BLaER1 (cell line): Measurements from ENCODE around the gene ETV1.

ENCODE experiments used
- H3K27ac ChIP-seq: shearing (Covaris generic); formaldehyde crosslinking; 2 replicates; pipeline ENCODE4 v1.8.1; 2022
- H3K27me3 ChIP-seq: shearing (Covaris generic); formaldehyde crosslinking; 2 replicates; pipeline ENCODE4 v1.8.1; 2022
- H3K36me3 ChIP-seq: shearing (Covaris generic); formaldehyde crosslinking; 2 replicates; pipeline ENCODE4 v1.8.1; 2022
- H3K4me1 ChIP-seq: shearing (Covaris generic); formaldehyde crosslinking; 2 replicates; pipeline ENCODE4 v1.8.1; 2022
- H3K4me2 ChIP-seq: shearing (Covaris generic); formaldehyde crosslinking; 2 replicates; pipeline ENCODE4 v1.8.1; 2022
- H3K4me3 ChIP-seq: shearing (Covaris generic); formaldehyde crosslinking; 2 replicates; pipeline ENCODE4 v1.8.1; 2022
- H3K9ac ChIP-seq: shearing (Covaris generic); formaldehyde crosslinking; 2 replicates; pipeline ENCODE4 v1.8.1; 2022
- H3K9me3 ChIP-seq: shearing (Covaris generic); formaldehyde crosslinking; 2 replicates; pipeline ENCODE4 v1.8.1; 2022
- H4K20me1 ChIP-seq: shearing (Covaris generic); formaldehyde crosslinking; 2 replicates; pipeline ENCODE4 v1.8.1; 2022
- Cebpa-rat ChIP-seq: shearing (Covaris generic); IDR thresholded peaks from 2 replicates; pipeline ENCODE4 v1.8.1; 2022

Gene ETV1

DNA sequence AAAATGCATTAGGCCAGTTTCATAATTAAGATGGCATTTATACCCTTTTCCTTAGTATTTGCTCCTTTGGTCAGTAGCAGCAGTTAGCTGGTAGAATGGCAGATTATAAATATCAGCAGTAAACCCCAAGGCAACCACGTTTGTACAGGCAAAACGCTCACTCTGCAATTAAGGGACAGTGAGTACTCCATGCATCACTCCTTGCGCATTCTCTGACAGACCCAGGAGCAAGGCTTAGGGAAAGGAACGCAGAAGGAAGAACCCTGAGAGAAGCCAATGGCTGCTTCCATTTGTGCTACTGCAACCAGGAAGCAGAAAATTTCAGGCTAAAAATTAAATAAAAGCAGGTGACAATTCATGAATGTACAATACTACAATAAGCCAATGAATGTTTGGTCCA, 12.9 kb downstream of the ETV1 start:
- Histone ChIP-seq H3K4me2 (no peak overlapping the region), H3K4me3 (no peak overlapping the region), H3K27ac (no peak overlapping the region), H4K20me1 (no peaks in the 10 kb centered on the region), H3K4me1 (no peaks in the 10 kb centered on the region), H3K27me3 (no peaks in the 10 kb centered on the region), H3K9ac (no peak overlapping the region), H3K36me3 (no peaks in the 10 kb centered on the region), H3K9me3 (no peaks in the 10 kb centered on the region)
- TF ChIP-seq Cebpa-rat, result no peak

DNA sequence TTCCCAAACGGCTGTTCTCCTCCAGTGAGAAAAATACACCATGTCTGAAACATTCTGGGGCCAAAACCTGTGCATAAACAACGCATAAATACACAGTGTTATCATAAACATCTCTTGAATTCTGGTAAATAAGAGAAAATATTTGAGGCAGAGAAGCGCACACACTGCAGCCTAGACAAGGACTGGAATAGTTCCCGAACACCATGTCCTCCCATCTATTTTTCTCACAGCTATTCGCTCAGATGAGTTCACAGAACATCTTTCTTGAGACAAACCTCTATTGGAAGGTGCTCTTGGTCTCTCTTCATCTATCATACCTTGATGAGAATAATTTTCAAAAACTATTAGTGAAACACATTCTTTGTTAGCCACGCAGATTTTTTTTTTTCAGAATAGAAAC, 24.4 kb downstream of the ETV1 start:
- no peak overlapping the region for H3K27ac ChIP-seq
- no peak overlapping the region for H3K4me2 ChIP-seq
- H4K20me1 ChIP-seq, result no peaks in the 10 kb centered on the region
- H3K36me3 ChIP-seq, result no peaks in the 10 kb centered on the region
- no peaks in the 10 kb centered on the region for H3K4me1 ChIP-seq
- no peak overlapping the region for H3K9ac ChIP-seq
- H3K27me3 ChIP-seq, result no peaks in the 10 kb centered on the region
- H3K4me3 ChIP-seq, result no peak overlapping the region
- TF ChIP-seq Cebpa-rat, result no peak
- no peaks in the 10 kb centered on the region for H3K9me3 ChIP-seq

- no peaks in the 10 kb centered on the region for H3K27me3 ChIP-seq
- no peaks in the 10 kb centered on the region for H3K36me3 ChIP-seq
- no peak overlapping the region for H3K4me2 ChIP-seq
- H3K4me3 ChIP-seq, result no peak overlapping the region
- H3K9me3 ChIP-seq, result no peaks in the 10 kb centered on the region
- H4K20me1 ChIP-seq, result no peaks in the 10 kb centered on the region
- H3K9ac ChIP-seq, result no peak overlapping the region
- H3K27ac ChIP-seq, result no peak overlapping the region
- no peak for TF ChIP-seq Cebpa-rat
- no peaks in the 10 kb centered on the region for H3K4me1 ChIP-seq
Observed at GRCh38 chr7:13963925-13964324, 25.5 kb downstream of the ETV1 start.

- H3K27me3 ChIP-seq, result no peaks in the 10 kb centered on the region
- TF ChIP-seq Cebpa-rat, result no peak
Observed at GRCh38 chr7:13955494-13955893, 34.0 kb downstream of the ETV1 start.

GRCh38 chr7:13953368-13953767, 36.1 kb downstream of the ETV1 start:
- H3K36me3 ChIP-seq, result no peaks in the 10 kb centered on the region
- TF ChIP-seq Cebpa-rat, result no peak
- no peak overlapping the region for H3K27ac ChIP-seq
- no peaks in the 10 kb centered on the region for H3K9me3 ChIP-seq
- H3K27me3 ChIP-seq, result no peaks in the 10 kb centered on the region
- no peak overlapping the region for H3K4me2 ChIP-seq
- H3K4me1 ChIP-seq, result no peaks in the 10 kb centered on the region
- H4K20me1 ChIP-seq, result no peaks in the 10 kb centered on the region
- H3K9ac ChIP-seq, result no peak overlapping the region
- no peak overlapping the region for H3K4me3 ChIP-seq

More at GRCh38 chr7:13955494-13955893, 34.0 kb downstream of the ETV1 start:
- H4K20me1 ChIP-seq, result no peaks in the 10 kb centered on the region
- no peak overlapping the region for H3K9ac ChIP-seq
- H3K4me3 ChIP-seq, result no peak overlapping the region
- H3K36me3 ChIP-seq, result no peaks in the 10 kb centered on the region
- H3K4me2 ChIP-seq, result no peak overlapping the region
- no peaks in the 10 kb centered on the region for H3K9me3 ChIP-seq
- H3K4me1 ChIP-seq, result no peaks in the 10 kb centered on the region
- no peak overlapping the region for H3K27ac ChIP-seq

GRCh38 chr7:13952921-13953320, 36.5 kb downstream of the ETV1 start:
- H3K4me1 ChIP-seq, result no peaks in the 10 kb centered on the region
- no peaks in the 10 kb centered on the region for H4K20me1 ChIP-seq
- no peaks in the 10 kb centered on the region for H3K9me3 ChIP-seq
- H3K27me3 ChIP-seq, result no peaks in the 10 kb centered on the region
- no peak overlapping the region for H3K9ac ChIP-seq
- no peak overlapping the region for H3K4me3 ChIP-seq
- H3K27ac ChIP-seq, result no peak overlapping the region
- no peak overlapping the region for H3K4me2 ChIP-seq
- no peaks in the 10 kb centered on the region for H3K36me3 ChIP-seq
- no peak for TF ChIP-seq Cebpa-rat

DNA sequence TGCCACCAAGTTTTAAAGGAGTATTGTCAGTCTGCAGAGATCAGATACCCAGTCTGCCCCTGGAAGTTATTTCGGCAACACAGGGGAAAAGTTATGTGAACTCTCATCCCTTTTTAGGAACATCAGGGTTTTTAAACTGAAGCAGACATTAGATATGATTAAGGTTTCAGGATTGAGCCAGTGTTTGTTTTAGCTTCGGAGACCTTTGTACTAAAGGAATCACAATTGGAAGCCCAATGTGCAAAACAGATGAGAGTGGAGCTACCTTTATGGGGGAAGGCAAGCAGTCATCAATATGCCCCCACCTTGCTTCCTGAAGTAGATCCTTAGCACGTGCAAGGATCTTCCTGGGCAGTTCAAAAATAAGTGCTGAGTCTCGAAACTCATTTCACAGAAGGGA, 39.5 kb downstream of the ETV1 start:
- no peak for TF ChIP-seq Cebpa-rat
- H3K4me2 ChIP-seq, result no peak overlapping the region

DNA sequence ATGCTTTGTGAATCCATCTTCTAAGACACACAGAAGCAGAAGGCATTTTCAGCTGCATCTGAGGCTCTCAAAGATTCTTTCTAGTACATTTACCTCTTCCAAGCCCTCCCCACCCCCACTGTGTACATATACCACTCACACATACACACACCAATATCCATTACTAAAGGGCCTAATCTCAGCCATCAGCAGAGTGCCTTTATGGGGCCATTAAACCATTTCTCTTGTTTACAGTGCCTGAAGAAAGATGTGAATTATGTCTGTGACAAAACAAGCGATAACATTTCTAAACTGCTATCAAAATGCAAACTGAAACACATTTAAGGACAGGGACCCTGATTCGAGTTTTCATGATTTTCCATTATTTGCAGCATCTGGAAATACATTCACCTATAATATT, 40.0 kb downstream of the ETV1 start:
- no peak overlapping the region for H3K4me3 ChIP-seq

More for the DNA sequence above, 39.5 kb downstream of the ETV1 start:
- Histone ChIP-seq H3K9me3 (no peaks in the 10 kb centered on the region), H4K20me1 (no peaks in the 10 kb centered on the region), H3K36me3 (no peaks in the 10 kb centered on the region), H3K9ac (no peak overlapping the region), H3K4me3 (no peak overlapping the region), H3K27me3 (no peaks in the 10 kb centered on the region), H3K27ac (no peak overlapping the region), H3K4me1 (no peaks in the 10 kb centered on the region)

DNA sequence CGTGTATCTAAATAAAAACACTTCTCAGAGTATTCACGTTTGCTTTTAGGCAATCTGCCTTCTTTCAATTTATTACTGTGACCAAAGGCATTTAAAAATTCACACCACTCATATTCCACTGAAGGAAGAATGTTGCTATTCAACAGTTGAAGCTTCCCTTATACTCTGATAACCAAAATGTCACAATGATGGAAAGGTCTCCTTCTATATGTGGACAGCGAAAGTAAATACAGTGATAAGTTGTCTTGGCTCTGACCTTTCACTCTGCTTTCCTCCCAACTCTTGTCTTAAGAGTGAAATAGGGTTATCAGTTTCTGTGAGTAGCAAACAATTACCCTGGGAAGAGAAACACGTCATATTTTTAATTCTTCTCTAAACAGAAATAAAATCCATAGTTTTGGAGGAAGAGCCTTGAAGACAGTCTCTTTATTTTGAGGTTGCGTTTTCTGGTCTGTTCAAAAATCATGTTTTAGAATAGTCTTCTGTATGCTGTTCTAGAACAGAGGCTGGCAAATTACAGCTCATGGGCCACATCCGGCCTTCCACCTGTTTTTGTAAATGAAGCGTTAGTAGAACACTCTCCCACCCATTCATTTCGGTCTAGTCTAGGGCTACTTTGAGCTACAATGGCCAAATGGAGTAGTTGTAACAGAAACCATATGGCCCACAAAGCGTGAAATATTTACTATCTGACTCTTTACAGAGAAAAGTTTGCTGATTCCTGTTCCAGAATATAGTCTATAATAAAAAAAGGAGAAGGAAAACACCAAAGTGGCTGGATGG, 41.3 kb downstream of the ETV1 start:
- Histone ChIP-seq H3K9ac (no peak overlapping the region), H3K27ac (no peak overlapping the region), H3K4me3 (no peak overlapping the region)

More for the DNA sequence above, 40.0 kb downstream of the ETV1 start:
- H3K4me2 ChIP-seq, result no peak overlapping the region
- no peak overlapping the region for H3K27ac ChIP-seq
- H3K36me3 ChIP-seq, result no peaks in the 10 kb centered on the region
- no peaks in the 10 kb centered on the region for H4K20me1 ChIP-seq
- no peak for TF ChIP-seq Cebpa-rat
- no peaks in the 10 kb centered on the region for H3K27me3 ChIP-seq
- no peak overlapping the region for H3K9ac ChIP-seq
- no peaks in the 10 kb centered on the region for H3K9me3 ChIP-seq
- H3K4me1 ChIP-seq, result no peaks in the 10 kb centered on the region

DNA sequence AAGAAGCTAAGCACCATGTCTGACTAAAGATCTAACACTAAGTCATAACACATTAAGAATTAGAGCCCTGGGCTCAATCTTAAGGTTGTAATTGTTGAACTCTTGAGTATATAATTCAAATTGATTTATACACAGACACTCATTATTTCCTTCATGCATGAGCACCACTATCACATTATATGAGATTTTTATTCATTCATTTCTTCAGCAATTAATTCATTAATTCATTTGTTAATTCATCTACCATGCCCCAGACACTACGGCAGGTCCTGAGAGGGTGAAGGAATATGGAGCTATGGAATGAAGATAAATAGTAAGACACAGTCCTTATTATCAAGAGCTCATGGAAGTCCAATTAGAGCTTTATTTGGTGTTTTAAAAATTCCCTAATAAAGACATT, 41.9 kb downstream of the ETV1 start:
- H4K20me1 ChIP-seq, result no peaks in the 10 kb centered on the region
- H3K27me3 ChIP-seq, result no peaks in the 10 kb centered on the region
- no peaks in the 10 kb centered on the region for H3K9me3 ChIP-seq
- no peaks in the 10 kb centered on the region for H3K36me3 ChIP-seq
- no peaks in the 10 kb centered on the region for H3K4me1 ChIP-seq
- no peak for TF ChIP-seq Cebpa-rat
- no peak overlapping the region for H3K4me3 ChIP-seq
- H3K4me2 ChIP-seq, result no peak overlapping the region
- H3K27ac ChIP-seq, result no peak overlapping the region
- no peak overlapping the region for H3K9ac ChIP-seq

More for the DNA sequence above, 41.3 kb downstream of the ETV1 start:
- Histone ChIP-seq H3K4me2 (no peak overlapping the region), H4K20me1 (no peaks in the 10 kb centered on the region), H3K36me3 (no peaks in the 10 kb centered on the region), H3K27me3 (no peaks in the 10 kb centered on the region), H3K4me1 (no peaks in the 10 kb centered on the region), H3K9me3 (no peaks in the 10 kb centered on the region)
- TF ChIP-seq Cebpa-rat, result no peak
